GM21367 (cell line): ENCODE measurements around the gene REN.

ENCODE experiments used
- ATAC-seq: cut with Tn5 transposase; IDR thresholded peaks from one replicate; pipeline ENCODE4 v1.9.1; 2021; ENCODE audit not compliant: unreplicated experiment

The REN gene

GRCh38 chr1:204134103-204134502 lies 32.0 kb downstream of the REN start:
- ATAC-seq: no peak

GRCh38 chr1:204132718-204133117 lies 33.4 kb downstream of the REN start:
- no peak for ATAC-seq

- ATAC-seq: no peak
Measured at GRCh38 chr1:204131978-204132377, 34.2 kb downstream of the REN start.

- no peak for ATAC-seq
Measured at GRCh38 chr1:204130981-204131892, 34.9 kb downstream of the REN start.

GRCh38 chr1:204130178-204130577 lies 36.0 kb downstream of the REN start:
- ATAC-seq: no peak

GRCh38 chr1:204128964-204129896 lies 36.9 kb downstream of the REN start:
- ATAC-seq: no peak

GRCh38 chr1:204128464-204128963 lies 37.6 kb downstream of the REN start:
- no peak for ATAC-seq

GRCh38 chr1:204127597-204128242 lies 38.4 kb downstream of the REN start:
- ATAC-seq: no peak

GRCh38 chr1:204126956-204127355 lies 39.2 kb downstream of the REN start:
- ATAC-seq: no peak

GRCh38 chr1:204126386-204126785 lies 39.8 kb downstream of the REN start:
- no peak for ATAC-seq

GRCh38 chr1:204125759-204126351 lies 40.3 kb downstream of the REN start:
- ATAC-seq: no peak

- ATAC-seq: no peak
Measured at GRCh38 chr1:204124639-204125038, 41.5 kb downstream of the REN start.

- ATAC-seq: no peak
Measured at GRCh38 chr1:204123376-204123775, 42.8 kb downstream of the REN start.

GRCh38 chr1:204121840-204122555 lies 44.1 kb downstream of the REN start:
- no peak for ATAC-seq

GRCh38 chr1:204116539-204116938 lies 49.6 kb downstream of the REN start:
- ATAC-seq: no peak

- ATAC-seq: no peak
Measured at GRCh38 chr1:204115116-204115515, 51.0 kb downstream of the REN start.

GRCh38 chr1:204114606-204115005 lies 51.5 kb downstream of the REN start:
- ATAC-seq: no peak

- ATAC-seq: no peak
Measured at GRCh38 chr1:204113896-204114295, 52.2 kb downstream of the REN start.

GRCh38 chr1:204112876-204113730 lies 53.0 kb downstream of the REN start:
- ATAC-seq: no peak
